ENCODE results near the gene JPH3. TPM values are rescaled to one million over a fixed set of nuclear protein-coding genes. Genes with fewer than 3 reads are reported as not detected.

JPH3 gene
- total and polyA plus RNA-seq, 10 of the 15 experiments (the other 5 are each of a cell fraction or from before 2014, with no cell fraction given), result 0.05 TPM; not detected in 9

- H3K9ac ChIP-seq (ENCODE audit: control insufficient read depth, insufficient read depth, low read length), result no peak overlapping the region
- TF ChIP-seq NFIC (IDR thresholded peaks at IDR 0.05; ENCODE audit: low read depth, low read length), result no peak
- no peak for TF ChIP-seq GABPA (IDR thresholded peaks at IDR 0.05; ENCODE audit: low read depth)
- no peak for TF ChIP-seq MTA2 (IDR thresholded peaks at IDR 0.05; ENCODE audit: low read depth)
- no peak for TF ChIP-seq MLLT1 (IDR thresholded peaks at IDR 0.05)
- no peak for TF ChIP-seq ZBTB33 (IDR thresholded peaks at IDR 0.05)
- no peak for TF ChIP-seq BMI1 (IDR thresholded peaks at IDR 0.05; ENCODE audit: borderline replicate concordance)
- no peak for TF ChIP-seq RELA (IDR thresholded peaks at IDR 0.05; ENCODE audit: borderline replicate concordance, partially characterized antibody)
- no peak for TF ChIP-seq TARDBP (IDR thresholded peaks at IDR 0.05; ENCODE audit: borderline replicate concordance)
- no peak for TF ChIP-seq NBN (IDR thresholded peaks at IDR 0.05)
- no peak for TF ChIP-seq SUZ12 (IDR thresholded peaks at IDR 0.05; ENCODE audit: unreplicated experiment)
- TF ChIP-seq EGR1 (IDR thresholded peaks at IDR 0.05; ENCODE audit: borderline replicate concordance in 1 of 2, low read depth in 2 of 2, low read length in 2 of 2), result no peak
- no peaks in the 10 kb centered on the region for H4K20me1 ChIP-seq (ENCODE audit: control insufficient read depth, insufficient read depth)
- ChIA-PET CTCF (no interaction called here), RAD21 (ENCODE audit: unreplicated experiment) (no interaction called here), SMC1A (ENCODE audit: uncharacterized antibody, unreplicated experiment) (no interaction called here), POLR2A (interaction anchor here (0.6 kb wide), 1 partner anchor 8 kb away, joined by 3 read pairs; no protein-coding TSS in a partner anchor)
- H2AFZ ChIP-seq (ENCODE audit: control insufficient read depth, low read depth, low read length), result no peak overlapping the region
- DNase-seq (ENCODE audit: low read depth, low spot score) (no peak), FAIRE-seq (no peak), ATAC-seq (no peak)
- no peaks in the 10 kb centered on the region for H3K79me2 ChIP-seq (ENCODE audit: control insufficient read depth, insufficient read depth, low read length)
- H3K27me3 ChIP-seq (replicated peaks in 1 of 2; ENCODE audit: control insufficient read depth in 2 of 2, insufficient read depth in 2 of 2, low read length in 1 of 2), result no peaks in the 10 kb centered on the region
- WGBS (ENCODE audit: insufficient coverage, insufficient replicate concordance, low lambda C conversion rate, missing lambda C conversion rate), result 98% methylated on average over 16 of the region's 16 CpGs
- H3K36me3 ChIP-seq (ENCODE audit: control insufficient read depth in 2 of 2, insufficient read depth in 2 of 2, low read length in 1 of 2), result peaks cover 8 to 24% of the 10 kb centered on the region in 2 experiments; a peak in 3 of 4 replicates
- H3K27ac ChIP-seq (ENCODE audit: control insufficient read depth, insufficient read depth), result no peak overlapping the region
- H3K9me3 ChIP-seq (replicated peaks; ENCODE audit: control insufficient read depth, insufficient read depth, low read length), result no peaks in the 10 kb centered on the region
- in situ Hi-C loops (cut with MboI) (no loop called here), intact Hi-C loops (cut with micrococcal nuclease; ENCODE audit: unreplicated experiment) (no loop called here)
- H3K4me2 ChIP-seq (ENCODE audit: control insufficient read depth, insufficient read depth), result no peak overlapping the region
- H3K4me3 ChIP-seq, result no peak overlapping the region
- H3K4me1 ChIP-seq (ENCODE audit: control insufficient read depth, insufficient read depth, low read length), result no peaks in the 10 kb centered on the region
- BruUV-seq (replicated peaks), result no TSS peak
These were observed 112.9 kb downstream of the JPH3 start for GRCh38 chr16:87715231-87715630.

All from GM12878 (cell line).